ENCODE results near the gene MAP2K5.

Gene MAP2K5

GRCh38 chr15:67723294-67724024, 181.0 kb downstream of the MAP2K5 start:
- DNase-seq (ENCODE audit: low read depth, low spot score) = no peak

DNA sequence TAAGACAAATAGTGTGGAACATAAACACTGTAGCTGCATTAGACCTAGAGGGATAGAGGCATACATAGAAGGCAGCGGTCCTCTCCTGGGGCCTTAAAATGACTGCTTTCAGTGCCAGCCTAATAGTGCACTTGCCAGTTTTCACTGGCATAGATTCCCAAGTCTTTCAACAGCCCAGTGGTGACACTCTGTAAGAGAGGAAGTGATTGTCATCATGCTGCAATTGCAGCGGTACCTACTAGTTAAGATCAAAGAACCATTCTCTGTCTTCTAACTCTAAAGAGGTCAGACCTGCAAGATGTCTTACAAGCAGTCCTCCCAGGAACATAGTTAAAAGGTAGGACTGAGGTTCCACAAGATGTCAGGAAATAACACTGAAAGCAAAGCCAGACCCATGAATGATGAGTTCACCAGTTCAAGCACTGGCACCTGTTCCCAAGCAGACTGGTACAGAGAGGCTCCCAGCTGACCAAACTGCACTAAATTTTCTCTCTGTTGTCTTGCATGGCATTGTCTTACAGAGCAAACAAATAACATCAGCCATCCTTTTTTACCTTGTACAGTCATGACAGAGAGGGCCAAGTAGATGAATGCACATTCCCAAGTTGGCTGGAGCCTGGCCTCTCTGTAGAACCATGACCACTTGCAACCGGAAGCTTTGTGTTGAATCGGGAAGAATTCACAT, 182.3 kb downstream of the MAP2K5 start:
- no peak for DNase-seq (ENCODE audit: low read depth, low spot score)

- no peak for DNase-seq (ENCODE audit: low read depth, low spot score)
Measured at GRCh38 chr15:67730135-67730534, 187.6 kb downstream of the MAP2K5 start.

- no peak for DNase-seq (ENCODE audit: low read depth, low spot score)
Measured at GRCh38 chr15:67731112-67731721, 188.7 kb downstream of the MAP2K5 start.

- no peak for DNase-seq (ENCODE audit: low read depth, low spot score)
Measured at GRCh38 chr15:67732164-67732563, 189.7 kb downstream of the MAP2K5 start.

DNA sequence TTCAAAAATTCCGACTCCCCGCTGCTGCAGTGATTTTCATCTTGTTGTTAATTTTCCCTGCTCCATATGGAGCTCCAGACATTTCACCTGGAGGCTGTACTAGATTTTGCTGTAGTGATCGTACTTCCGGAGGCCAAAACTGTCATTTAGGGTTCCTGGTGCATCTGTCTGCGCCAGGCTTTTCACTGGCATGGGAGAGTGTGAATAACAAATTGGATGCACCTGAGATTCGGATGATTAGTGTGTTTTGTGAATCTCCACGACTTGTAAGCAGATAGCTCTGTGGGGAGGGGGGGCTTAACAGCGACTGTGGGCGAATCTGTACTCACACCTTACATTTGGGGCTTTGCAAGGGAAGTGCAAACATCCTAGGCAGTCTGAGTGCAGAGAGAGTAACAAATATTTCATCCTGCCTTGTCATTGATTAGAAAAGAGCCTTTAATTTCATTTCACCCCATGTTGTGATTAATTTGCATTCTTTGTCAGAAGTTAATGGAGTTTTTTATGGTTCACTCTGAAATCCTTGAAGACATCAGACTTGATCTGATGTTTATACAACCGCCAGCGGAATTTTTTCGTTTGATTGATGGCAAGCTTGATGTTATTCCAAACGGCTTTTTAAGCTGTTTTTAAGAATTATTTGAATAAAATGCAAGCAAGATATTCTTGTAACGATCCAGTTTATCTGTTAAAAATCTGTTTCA, 190.3 kb downstream of the MAP2K5 start:
- DNase-seq (ENCODE audit: low read depth, low spot score) = no peak

DNA sequence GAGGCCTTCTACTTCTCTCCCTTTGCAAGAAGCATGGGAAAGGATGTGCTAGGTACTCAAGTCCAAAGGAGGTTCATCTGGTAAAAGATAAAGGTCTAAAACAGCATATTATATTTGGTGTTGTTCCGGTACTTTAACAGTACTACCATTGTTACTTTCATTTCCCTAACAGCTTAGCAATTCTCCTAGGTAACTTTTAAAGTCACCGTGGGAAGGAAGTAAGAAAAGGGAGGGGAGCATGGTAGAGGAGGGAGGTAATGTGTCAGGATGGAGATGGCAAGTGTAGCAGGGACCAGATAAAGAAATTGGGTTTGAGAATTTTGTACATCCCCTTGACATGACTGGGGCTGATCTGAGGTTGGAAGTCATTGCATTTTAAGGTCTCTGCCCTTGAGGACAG, 193.4 kb downstream of the MAP2K5 start:
- no peak for DNase-seq (ENCODE audit: low read depth, low spot score)

- no peak for DNase-seq (ENCODE audit: low read depth, low spot score)
Measured at GRCh38 chr15:67736810-67737209, 194.3 kb downstream of the MAP2K5 start.

GRCh38 chr15:67738056-67738455, 195.6 kb downstream of the MAP2K5 start:
- no peak for DNase-seq (ENCODE audit: low read depth, low spot score)

- DNase-seq (ENCODE audit: low read depth, low spot score) = no peak
Measured at GRCh38 chr15:67740405-67740804, 197.9 kb downstream of the MAP2K5 start.

DNA sequence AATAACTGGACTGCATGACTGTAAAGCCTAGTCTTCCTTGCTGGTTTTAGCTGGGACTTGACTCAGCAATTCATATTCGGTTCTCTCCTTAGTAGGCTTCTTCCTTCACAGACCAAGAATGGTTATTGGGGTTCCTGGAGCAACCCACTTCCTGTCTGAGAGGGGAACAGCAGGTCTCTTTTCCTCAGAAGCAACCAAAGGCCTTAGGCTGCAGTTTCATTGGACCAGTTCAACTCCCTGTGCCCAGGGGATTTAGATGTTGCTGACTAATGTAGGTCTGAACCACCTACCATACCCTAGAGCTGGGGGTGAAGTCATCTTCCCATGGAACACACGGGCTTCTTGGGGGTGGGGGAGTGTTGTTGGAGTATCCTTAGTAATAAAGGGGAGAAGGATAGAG, 198.8 kb downstream of the MAP2K5 start:
- no peak for DNase-seq (ENCODE audit: low read depth, low spot score)

DNA sequence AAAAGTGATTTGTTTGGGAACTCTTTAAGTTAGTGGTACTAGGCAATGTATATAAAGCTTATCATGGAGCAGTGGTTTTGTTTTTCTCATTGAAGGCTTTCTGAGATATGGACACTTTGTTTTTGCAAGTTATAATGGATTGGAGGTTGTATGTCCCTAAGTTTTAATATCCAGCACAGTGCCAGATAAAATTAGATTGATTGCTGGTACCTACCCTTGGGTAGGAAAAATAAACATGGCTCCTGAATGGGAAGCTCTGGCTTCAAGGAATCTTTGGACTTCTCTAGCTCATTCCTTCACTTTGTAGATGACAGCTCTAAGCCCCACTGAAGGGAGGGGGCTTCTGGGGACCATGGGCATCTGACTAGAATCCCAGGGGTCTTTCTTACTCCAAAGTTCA, 201.1 kb downstream of the MAP2K5 start:
- DNase-seq (ENCODE audit: low read depth, low spot score) = no peak

GRCh38 chr15:67744331-67745072, 202.0 kb downstream of the MAP2K5 start:
- DNase-seq (ENCODE audit: low read depth, low spot score) = no peak

GRCh38 chr15:67745073-67746006, 202.8 kb downstream of the MAP2K5 start:
- no peak for DNase-seq (ENCODE audit: low read depth, low spot score)

DNA sequence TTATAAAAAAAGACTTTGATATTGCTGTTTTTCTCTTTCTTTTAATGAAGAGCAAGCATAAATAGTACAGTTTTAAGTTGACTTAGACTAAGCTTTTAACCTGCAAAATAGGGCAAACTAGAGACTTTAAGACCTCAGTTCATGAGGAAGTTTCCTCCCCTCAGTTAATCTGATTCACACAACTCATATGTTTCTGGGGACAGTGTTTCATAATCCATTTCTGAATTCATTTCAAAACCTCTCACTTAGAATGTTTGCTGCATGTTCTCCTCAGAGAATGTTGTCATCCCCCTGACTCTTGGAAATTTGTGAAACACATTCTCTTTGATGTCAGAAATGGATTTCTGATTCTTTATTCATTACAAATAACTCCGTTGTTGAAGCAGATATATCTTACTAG, 203.5 kb downstream of the MAP2K5 start:
- DNase-seq (ENCODE audit: low read depth, low spot score) = no peak

DNA sequence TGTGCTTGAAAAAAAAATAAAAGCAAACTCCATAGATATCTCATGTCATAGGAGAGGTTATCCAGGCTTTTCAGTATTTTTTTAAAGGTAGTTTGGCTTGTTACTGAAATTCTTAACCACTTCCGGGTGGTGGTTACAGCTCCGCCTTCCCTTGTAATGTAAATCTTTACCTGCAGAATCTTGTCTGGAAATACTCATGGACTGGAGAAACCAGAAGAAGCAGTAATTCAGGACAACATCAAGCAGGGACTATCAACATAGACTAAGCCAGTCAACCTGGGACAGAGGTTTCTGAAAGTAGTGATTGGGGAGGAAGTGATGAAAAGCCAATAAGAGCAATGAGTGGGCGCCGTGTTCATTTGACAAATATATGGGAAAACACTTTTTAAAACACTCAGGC, 203.9 kb downstream of the MAP2K5 start:
- DNase-seq (ENCODE audit: low read depth, low spot score) = no peak

- DNase-seq (ENCODE audit: low read depth, low spot score) = no peak
Measured at GRCh38 chr15:67747921-67748320, 205.4 kb downstream of the MAP2K5 start.

DNA sequence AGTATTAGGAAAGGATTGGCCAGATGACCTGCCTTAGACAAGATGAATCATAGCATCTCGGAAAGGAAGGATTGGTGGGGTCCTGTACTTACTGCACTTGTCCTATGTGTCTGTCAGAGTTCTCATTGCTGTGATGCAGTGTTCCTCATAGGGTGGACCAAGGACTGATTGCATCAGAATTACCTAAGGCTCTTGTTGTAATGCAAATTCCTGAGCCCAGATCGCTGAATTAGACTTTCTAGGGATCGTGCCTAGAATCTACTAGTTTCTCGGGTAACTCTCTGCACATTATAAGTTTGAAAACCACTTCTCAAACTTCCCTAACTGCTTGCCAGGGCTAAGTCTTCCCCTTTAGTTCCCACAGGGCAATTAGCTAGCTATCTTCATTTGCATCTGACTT, 207.9 kb downstream of the MAP2K5 start:
- DNase-seq (ENCODE audit: low read depth, low spot score) = no peak

GRCh38 chr15:67753891-67754290, 211.4 kb downstream of the MAP2K5 start:
- no peak for DNase-seq (ENCODE audit: low read depth, low spot score)

DNA sequence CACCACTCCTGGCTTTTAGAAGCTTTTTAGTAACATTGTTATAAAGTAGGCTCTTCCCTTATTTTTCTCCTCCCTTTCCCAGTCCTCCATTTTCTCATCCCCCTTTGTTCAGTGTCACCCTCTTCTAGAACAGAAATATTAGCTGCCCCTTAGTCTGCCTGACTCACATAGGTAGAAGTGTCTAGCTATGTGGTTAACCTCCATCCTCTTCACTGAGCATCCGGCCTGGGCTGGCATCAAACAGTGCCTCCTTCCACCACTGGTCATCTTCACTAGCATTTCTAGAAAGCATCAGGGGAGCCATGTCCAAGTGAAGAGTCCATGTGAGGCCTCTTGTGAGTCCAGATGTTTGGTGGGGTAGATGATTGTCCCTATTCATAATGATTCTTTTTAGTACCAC, 212.8 kb downstream of the MAP2K5 start:
- no peak for DNase-seq (ENCODE audit: low read depth, low spot score)

- no peak for DNase-seq (ENCODE audit: low read depth, low spot score)
Measured at GRCh38 chr15:67755936-67756335, 213.4 kb downstream of the MAP2K5 start.

Data from activated naive CD8-positive, alpha-beta T cell treated with anti-CD3 and anti-CD28 coated beads, Interleukin-2, amount 50 U/mL, for 16 hours (primary cell).